Dedifferentiated amniotic fluid mesenchymal stem cell (primary cell): ENCODE data around the gene ITPRIP.
A peak's percentile ranks its signal among the peaks of the same experiment; 100 is the strongest.

Experiments used
- DNase-seq: peaks from one replicate; pipeline ENCODE4 v3.0.0-alpha.2; 2016; ENCODE audit errors: extremely low spot score

ITPRIP gene, protein sequence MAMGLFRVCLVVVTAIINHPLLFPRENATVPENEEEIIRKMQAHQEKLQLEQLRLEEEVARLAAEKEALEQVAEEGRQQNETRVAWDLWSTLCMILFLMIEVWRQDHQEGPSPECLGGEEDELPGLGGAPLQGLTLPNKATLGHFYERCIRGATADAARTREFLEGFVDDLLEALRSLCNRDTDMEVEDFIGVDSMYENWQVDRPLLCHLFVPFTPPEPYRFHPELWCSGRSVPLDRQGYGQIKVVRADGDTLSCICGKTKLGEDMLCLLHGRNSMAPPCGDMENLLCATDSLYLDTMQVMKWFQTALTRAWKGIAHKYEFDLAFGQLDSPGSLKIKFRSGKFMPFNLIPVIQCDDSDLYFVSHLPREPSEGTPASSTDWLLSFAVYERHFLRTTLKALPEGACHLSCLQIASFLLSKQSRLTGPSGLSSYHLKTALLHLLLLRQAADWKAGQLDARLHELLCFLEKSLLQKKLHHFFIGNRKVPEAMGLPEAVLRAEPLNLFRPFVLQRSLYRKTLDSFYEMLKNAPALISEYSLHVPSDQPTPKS

DNA sequence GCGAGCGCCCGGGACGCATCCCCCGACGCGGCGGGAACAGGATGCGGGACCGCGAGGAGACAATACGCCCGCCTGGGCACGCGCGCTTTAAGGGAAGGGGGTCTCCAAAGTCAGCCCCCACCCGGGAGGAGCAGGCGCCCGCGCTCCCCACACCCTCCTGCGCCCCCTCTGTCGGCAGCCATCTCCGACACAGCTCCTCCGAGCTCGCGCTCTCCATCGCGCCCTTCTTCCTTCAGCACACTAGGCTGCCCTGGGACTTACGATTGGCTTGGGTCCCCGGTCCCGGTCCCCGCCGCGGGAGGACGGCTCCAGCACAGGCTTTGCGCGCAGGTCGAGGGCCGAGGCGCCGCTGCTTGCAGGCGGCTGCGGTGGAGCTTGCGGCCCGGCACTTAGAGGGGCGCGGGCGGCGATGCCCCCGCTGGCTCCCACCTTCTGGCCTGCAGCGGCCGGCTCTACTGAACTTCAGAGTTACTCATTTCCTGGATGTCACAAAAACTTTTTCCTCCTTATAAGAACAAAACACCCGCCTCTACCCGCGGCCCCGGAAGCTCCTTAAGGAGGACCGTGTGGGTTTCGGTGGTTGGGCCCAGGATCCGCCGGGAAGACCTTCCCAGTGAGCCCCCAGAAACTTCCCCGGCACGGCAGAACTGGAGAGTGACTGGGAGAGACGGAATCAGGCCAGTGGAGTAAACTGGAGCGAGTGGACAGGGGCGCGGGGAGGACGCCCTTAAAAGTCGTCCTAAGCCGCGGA, at the start of gene ITPRIP:
Gene ITPRIP, minus strand, starts transcription at position 481 of the 751 bp plus-strand sequence. CDS start 22,414 bp downstream, outside the sequence.
- DNase-seq, result peak; percentile 55

DNA sequence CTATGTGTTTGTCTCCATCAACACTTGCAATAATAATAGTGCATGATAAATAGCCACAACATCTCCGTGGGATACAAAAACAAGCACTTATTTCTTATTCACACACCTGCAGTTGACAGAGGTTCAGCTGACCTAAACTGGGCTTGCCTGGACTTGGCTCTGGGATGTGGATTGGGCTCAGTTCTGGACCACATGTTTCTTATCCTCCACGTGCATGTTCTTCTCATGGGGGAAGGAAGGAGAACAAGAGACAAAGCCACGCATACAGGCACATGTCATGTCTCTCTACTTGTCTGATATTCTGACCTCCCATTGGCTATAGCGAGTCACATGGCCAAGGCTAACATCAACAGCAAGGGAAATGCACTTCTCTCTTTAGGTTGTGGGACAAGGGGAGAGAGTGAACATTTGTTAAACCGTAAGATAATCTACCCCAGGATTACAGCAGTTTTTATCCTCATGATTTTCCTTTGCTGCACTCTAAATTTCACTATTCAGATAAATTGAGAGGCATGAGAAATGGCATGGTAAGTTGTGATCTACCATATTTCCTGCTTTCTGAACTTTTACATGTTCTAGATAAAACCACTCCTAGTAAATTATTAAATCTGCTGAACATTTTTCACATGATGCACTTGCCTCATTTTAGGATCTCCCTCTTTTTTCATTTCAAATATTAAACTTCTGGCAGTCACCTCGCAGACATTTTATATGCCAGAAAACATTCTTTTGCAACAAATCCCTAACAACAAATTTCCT, 49.0 kb upstream of the ITPRIP start:
- no peak for DNase-seq

DNA sequence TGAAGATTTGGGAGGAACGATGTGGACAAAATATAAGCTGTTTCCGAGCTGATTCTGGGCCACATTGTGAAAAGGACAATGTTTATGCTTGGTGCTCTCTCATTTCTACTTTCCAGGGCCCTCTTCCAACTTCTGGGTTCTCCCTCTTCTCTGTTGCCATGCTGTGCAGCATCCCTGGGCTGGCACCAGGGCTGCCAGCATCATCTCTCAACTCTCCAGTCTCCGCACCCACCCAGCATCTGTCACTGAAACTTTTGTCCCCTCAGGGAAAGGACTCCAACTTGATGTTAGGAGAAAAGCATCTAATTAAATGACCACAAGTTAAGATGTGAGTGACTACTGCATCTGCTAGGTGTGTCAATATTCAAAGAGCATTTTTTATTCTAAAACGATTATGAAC, 42.1 kb upstream of the ITPRIP start:
- DNase-seq, result no peak

DNA sequence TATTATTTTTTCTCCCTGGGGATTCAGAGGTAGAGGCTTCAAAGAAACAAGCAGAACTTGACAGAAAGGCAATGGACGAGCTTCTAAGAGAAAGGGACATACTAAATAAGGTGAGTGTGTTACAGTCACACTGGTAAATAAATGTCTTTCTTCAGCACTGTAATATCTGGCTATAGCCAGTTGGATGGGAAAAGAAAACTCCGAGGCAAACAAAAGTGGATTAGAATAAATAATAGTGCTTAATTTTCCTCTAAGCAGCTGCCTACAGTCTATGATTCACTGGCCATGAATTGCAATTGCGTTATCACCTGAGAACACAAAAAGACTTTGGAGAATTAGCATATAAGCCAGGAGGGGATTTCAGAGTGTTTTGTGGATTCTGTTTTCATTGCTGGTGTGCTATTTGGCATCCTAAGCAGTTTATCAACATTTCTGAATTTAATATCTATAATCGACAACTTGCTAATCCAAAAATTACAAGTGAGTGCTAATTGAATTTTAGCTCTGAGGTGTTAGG, 38.6 kb upstream of the ITPRIP start:
- no peak for DNase-seq

DNA sequence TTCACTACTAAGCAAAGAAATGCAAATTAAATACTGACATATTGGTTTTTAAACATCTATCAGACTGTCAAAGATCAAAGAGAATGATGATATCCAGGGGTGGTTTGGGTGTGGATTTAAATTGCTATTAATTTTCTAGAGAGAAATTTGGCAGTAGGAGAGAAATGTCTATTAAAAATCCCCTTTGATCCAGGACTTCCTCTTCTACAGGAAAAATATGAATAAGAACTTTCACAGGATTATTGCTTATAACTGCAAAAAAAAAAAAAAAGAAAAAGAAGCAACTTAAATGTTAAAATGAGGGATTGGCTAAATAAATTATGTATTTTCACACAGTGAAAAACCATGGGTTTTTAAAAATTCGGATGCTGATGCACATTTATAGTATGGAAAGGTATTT, 36.3 kb upstream of the ITPRIP start:
- no peak for DNase-seq

DNA sequence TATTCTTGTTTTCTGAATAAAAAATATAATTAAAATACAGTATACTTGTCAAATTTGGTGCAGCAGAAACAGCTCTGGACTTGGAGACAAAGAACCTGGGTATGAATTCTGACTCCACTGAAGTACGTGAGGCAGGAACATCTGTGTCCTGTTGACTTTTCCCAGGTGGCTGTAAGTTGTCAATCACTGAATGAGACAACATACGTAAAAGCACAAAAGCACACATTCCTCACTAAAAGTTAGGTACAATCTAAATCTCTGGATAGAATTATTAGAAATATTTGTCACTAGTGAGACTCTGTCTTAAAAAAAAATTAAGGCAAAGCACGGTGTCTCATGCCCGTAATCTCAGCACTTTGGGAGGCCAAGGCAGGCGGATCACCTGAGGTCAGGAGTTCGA, 33.5 kb upstream of the ITPRIP start:
- no peak for DNase-seq

DNA sequence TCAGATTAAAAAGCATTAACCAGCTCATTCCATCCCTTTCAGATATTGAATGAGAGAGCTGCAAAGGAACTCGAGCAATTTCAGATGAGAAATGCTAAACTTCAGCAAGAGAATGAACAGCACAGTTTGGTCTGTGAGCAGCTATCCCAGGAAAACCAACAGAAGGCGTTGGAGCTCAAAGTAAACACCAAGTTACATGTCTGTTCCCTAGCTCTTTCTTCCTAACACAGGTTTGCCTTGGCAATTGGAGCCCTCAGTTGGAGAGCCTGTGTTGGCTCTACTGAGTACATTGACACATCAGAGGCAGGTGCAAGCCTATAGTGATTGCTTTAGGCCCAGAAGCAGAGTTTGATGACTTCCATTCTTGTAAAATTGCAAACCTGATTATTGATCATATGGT, 30.1 kb upstream of the ITPRIP start:
- no peak for DNase-seq

DNA sequence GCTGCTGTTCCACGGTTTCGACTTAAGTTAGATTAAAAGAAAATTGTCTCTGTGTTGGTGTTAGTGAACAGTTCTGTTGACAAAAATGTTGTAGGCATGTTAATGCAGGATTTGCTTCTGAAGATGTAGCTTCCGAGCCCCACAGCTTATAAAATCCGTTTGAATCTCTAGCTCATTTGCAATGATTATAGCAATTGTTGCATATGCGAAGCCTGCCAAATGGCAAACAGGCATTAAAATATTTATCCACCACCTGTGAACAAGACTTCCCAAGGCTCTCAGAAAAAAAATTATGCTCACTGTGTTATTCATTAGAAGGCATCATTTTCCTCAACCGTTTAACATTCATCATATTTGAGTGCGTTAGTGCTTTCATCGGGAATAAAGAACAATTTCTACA, 29.6 kb upstream of the ITPRIP start:
- DNase-seq, result no peak

DNA sequence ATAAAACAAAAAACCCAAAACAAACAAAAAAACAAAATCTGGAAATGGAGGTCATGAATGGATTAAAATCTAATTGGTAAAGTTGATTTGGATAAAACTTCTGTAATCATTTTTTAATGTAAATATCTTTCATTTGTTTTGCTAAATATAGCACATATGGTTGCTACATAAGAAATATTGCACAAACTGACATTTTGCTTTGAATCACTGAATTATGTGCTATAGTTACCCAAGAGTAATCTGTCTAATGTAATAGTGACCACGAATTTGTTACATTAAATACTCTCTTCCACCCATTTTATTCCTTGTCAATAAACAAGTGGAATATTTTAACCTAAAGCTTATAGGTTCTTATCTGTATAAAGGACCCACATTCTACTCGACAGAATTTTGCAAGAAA, 21.5 kb upstream of the ITPRIP start:
- no peak for DNase-seq

DNA sequence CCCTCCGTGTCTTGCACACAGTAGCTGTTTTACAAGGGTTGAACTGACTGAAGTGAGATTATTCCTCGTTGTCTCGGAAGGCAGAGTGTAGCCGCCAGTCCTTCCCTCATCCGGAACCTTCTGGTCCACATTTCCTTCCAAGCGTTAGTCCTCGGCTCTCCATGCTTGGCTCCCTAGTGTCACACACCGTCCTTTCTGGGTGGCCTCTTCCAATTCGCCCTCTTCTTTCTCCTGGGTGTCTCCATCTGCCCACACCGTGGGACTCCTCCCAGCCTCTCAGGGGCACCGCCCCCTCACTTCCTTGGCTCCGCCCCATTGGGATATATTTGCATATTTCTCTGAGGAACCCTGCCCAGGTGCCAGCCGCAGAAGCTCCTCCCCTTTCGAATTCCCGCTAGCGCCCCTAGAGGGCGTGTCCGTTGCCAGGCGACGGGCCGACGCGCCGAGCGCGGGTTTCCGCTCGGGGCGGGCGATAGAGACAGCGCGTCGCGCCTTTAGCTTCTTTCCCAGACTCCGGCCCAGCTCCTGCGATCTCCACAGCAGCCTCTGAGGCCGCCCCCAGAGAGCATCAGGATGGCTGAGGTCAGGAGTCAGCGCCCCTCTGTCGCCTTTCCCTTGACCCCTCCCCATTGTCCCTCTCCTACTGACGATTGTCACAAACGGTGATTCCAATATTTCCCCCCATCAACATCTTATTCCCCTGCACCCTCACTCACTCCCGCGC, 15.2 kb upstream of the ITPRIP start, which contains the start of gene CFAP58:
Gene CFAP58, plus strand, starts transcription at position 509 of the 724 bp plus-strand sequence. Its CDS starts 65 bp downstream, at position 574.
- peak; percentile 45 for DNase-seq

DNA sequence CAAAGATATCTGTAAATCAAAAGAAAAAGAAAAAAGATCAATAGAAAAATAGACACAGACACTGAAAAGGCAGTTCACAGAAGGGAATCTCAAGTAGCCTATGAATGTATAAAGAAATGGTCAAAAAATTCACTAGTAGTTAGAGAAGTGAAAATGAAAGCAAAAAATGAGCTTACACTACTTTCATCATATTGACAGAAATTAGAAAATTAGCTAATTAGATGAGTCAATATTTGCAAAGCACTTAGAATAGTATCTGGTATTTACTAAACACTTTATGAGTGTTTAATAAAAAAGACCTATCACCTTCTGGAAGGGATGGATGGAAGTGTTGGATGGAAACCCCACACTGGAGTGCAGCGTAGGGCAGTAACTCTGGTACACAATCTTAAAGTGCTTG, 13.7 kb upstream of the ITPRIP start:
- DNase-seq, result no peak

DNA sequence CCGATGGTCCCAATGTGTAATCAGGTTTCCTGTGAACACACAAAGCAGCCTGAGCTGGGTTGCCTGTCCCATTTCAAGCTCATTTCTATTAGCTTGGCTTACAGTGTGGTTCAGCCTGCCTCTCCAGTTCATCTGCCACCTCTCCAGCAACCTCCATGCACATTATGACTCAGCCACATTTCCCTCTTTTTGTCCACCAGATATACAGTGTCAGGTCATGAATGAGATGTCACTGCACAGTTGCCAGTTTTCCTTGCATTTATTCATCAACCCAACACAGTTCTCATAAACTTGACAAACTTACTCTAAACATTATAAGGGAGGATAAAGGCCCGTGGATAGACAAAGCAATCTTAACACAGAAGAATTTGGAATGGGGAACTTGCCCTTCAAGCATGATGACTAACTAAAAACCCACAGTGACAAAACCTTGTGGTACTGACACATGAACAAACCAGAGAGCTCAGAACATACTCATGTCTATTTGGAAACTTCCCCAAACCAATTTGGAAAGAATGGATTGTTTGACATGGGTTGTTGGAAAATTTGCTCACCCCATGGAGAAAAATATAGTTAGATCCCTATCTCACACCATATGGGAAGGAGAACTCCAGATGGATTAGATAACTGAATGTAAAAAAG, 12.9 kb upstream of the ITPRIP start:
- DNase-seq, result no peak

DNA sequence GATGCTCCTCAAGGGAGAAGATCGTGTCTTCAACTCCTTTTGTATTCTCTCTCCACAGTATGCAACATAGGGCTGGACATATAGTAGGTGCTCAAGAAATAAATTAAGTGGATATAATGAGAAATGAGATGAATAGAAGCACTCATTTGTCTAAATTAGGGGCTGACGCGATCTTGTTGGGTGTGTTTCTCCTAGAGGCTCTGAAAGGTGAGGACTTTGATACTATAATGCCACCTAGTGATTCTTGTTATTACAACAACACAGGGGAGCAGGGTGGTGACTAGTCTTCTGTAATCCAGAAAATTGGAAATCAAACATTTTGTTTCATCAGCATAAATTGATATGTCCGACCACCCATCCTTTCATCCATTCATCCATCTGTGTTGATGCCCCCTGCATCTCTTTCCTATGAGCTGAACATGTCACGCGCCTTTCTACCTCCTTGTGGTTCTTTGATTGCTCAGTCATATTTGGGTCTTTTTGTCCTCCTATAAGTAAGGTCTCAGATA, 11.9 kb upstream of the ITPRIP start:
- DNase-seq, result peak; percentile 72

DNA sequence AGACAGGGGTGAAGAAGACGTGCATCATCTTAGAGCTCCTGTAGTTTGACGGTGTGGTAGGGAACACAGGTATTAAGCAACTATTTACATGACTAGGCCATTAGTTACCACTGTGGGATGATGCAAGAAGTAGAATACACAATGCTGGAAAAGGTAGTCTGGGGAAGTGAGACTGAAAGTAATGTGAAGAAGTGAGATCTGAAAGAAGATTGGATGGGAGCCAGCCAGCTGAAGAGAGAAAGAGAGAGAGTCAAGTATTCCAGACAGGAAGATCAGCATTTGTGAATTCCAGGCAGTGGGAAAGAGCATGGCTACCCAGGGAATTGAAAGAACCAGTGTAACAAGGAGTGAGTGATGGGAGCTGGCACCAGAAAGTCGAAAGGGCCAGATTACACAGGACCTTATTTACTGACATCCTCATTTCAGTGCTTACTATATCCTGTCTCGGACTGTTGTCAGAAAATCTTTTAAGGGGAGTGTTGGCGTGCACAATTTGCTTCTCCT, 11.4 kb upstream of the ITPRIP start:
- DNase-seq, result no peak

DNA sequence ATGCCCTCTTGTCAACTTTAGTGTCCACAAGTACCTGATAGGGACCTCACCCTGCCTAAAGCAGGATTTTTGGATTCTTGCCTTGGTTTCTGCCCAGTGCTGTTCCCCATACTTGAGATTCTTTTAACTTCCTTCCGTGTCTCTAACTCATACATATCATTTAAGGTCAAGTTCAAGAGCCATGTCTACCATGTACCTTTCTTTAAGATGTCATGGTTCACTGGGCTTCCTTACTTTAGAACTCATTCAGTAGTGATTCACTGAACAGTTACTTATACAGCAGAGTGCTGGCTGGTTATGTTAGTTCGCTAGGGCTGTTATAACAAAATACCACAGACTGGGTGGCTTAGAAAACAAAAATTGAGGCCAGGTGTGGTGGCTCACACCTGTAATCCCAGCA, 10.3 kb upstream of the ITPRIP start:
- no peak for DNase-seq

DNA sequence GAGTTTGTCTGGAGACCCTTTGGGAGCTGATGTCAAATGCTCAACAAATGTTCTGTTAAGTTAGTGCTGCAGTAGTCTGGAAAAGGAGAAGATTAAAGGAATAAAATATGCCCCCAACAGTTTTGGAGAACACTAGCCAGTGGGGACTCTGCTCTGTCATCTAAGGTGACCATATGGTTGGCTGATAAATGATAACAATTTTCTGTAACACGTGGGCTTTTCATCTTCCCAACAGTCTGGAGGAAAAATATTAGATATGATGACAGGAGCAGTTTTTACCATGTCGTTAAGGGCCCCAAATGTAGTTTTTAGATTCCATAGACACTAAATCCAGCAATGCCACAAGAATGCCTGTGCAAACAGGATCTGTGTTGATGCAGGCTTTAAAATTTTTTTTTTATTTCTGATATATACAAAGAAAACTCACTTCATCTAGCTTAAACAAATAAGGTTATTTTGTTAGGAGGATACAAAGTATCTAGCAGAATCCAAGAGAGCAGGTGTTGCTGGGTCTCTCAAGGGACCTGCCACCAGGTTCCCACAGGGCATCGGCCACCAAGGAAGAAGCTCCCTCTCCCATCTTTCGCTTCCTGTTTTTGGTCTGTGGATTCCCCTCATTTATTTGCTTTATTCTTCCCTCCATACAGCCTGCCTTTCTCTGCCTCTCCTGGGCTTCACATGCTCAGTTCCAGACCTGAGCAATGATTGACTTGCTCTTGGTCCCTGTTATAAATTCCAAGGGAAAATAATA, 9.2 kb upstream of the ITPRIP start:
- no peak for DNase-seq

DNA sequence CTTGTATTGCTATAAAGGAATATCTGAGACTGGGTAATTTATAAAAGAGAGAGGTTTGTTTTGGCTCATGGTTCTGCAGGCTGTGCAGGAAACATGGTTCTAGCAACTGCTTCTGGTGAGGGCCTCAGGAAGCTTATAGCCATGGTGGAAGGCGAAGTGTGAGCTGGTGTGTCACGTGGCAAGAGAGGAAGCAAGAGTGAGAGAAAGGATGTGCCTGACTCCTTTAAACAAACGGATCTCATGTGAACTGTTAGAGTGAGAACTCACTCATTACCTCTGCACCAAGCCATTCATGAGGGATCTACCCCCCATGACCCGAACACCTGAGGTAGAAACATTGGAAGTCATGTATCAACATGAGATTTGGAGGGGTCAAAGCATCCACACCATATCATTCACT, 7.7 kb upstream of the ITPRIP start:
- no peak for DNase-seq

DNA sequence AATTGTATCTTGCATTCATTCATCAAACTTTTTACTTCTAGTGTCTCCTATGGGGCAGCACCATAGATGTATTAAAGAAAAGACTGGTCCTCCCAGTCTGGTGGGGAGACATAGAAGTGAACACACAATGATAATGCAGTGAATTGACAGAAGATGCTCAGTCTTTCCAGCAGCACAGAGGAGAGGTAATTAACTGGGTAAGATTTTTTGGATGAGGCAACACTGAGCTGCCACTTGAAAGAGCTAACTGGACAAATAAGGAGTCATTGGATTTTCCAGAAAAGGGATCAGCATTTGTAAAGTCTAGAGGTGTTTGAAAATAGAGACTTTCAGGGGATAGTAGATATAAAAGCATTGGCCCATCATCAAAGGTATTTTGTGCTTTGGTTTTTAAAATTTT, 7.2 kb upstream of the ITPRIP start:
- DNase-seq, result no peak

DNA sequence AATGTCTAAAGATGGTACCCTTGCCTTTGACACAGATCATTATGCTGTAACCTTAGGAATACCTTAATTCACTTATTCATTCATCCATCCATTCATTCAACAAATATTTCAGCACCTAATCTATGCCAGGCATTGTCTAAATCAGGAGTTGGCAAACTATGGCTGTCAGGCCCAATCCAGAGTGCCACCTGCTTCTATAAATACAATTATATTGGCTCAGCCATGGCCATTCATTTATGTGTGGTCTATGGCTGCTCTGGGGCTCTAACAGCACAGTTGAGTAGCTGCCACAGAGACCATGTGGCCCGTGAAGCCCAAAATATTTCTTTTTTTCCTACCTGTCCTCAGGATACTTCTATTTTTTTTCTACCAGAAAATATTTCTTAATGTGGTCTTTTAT, 6.0 kb upstream of the ITPRIP start:
- no peak for DNase-seq
